HG03097 (cell line): Measurements from ENCODE around the gene COL2A1.

ENCODE experiments used
- ATAC-seq: cut with Tn5 transposase; IDR thresholded peaks from one replicate; pipeline ENCODE4 v1.9.1; 2021; ENCODE audit not compliant: unreplicated experiment, low FRiP score

Gene COL2A1

GRCh38 chr12:48004053-48004941 is at the start of gene COL2A1:
TSS of gene COL2A1 (minus strand) at chr12:48004476. CDS start at chr12:48004321, 155 bp downstream.
- ATAC-seq = no peak

- no peak for ATAC-seq
Measured at GRCh38 chr12:48053883-48054282, 49.6 kb upstream of the COL2A1 start.

GRCh38 chr12:48053122-48053521 is 48.8 kb upstream of the COL2A1 start:
- ATAC-seq = no peak

- no peak for ATAC-seq
Measured at GRCh38 chr12:48051681-48052080, 47.4 kb upstream of the COL2A1 start.

GRCh38 chr12:48050174-48050573 is 45.9 kb upstream of the COL2A1 start:
- no peak for ATAC-seq

- no peak for ATAC-seq
Measured at GRCh38 chr12:48045965-48046518, 41.8 kb upstream of the COL2A1 start.

- ATAC-seq = no peak
Measured at GRCh38 chr12:48045061-48045846, 41.0 kb upstream of the COL2A1 start.

GRCh38 chr12:48044396-48044795 is 40.1 kb upstream of the COL2A1 start:
- ATAC-seq = no peak

- no peak for ATAC-seq
Measured at GRCh38 chr12:48043771-48044170, 39.5 kb upstream of the COL2A1 start.

- no peak for ATAC-seq
Measured at GRCh38 chr12:48041591-48042423, 37.5 kb upstream of the COL2A1 start.

- ATAC-seq = no peak
Measured at GRCh38 chr12:48040354-48040753, 36.1 kb upstream of the COL2A1 start.

- no peak for ATAC-seq
Measured at GRCh38 chr12:48039151-48039550, 34.9 kb upstream of the COL2A1 start.

- no peak for ATAC-seq
Measured at GRCh38 chr12:48038085-48038484, 33.8 kb upstream of the COL2A1 start.

- no peak for ATAC-seq
Measured at GRCh38 chr12:48037267-48037915, 33.1 kb upstream of the COL2A1 start.

GRCh38 chr12:48036818-48037217 is 32.5 kb upstream of the COL2A1 start:
- no peak for ATAC-seq

GRCh38 chr12:48034835-48035805 is 30.8 kb upstream of the COL2A1 start:
- no peak for ATAC-seq

- no peak for ATAC-seq
Measured at GRCh38 chr12:48033451-48033850, 29.2 kb upstream of the COL2A1 start.

- no peak for ATAC-seq
Measured at GRCh38 chr12:48032597-48032996, 28.3 kb upstream of the COL2A1 start.
